CD14-positive monocyte (primary cell): Measurements from ENCODE around the gene PANX3. TPM values are rescaled to one million over a fixed set of nuclear protein-coding genes. Genes with fewer than 3 reads are reported as not detected.

Experiments used
- DNase-seq, 3 donors: peaks; one replicate each; pipeline ENCODE4 v3.0.0-alpha.2; 2011 to 2022
- H2AFZ ChIP-seq: 2 replicates; pipeline ENCODE4 v1.6.0; 2012; ENCODE audit warnings: mild to moderate bottlenecking, low read depth, low read length, inconsistent platforms; ENCODE audit not compliant: insufficient read depth, poor library complexity, severe bottlenecking
- H3K27ac ChIP-seq, 2 donors: 1 replicate in 1 of 2; 2 replicates in 1 of 2; pipeline ENCODE4 v1.5.1; 2012 to 2013; ENCODE audit warnings: low read length in 2 of 2, control low read depth in 1 of 2, inconsistent platforms in 1 of 2, low read depth in 1 of 2, mild to moderate bottlenecking in 1 of 2
- H3K27me3 ChIP-seq, 2 donors: one replicate each; pipeline versions ENCODE4 v1.6.0 to v1.6.1; 2011 to 2013; ENCODE audit warnings: low read length in 2 of 2; ENCODE audit not compliant: control insufficient read depth in 2 of 2, insufficient read depth in 2 of 2
- H3K36me3 ChIP-seq, 2 donors: replicated peaks in 1 of 2; 1 replicate in 1 of 2; 2 replicates in 1 of 2; pipeline versions ENCODE4 v1.5.1 to v1.6.1; 2012 to 2013; ENCODE audit warnings: low read length in 2 of 2, control low read depth in 1 of 2, inconsistent platforms in 1 of 2, mild to moderate bottlenecking in 1 of 2; ENCODE audit not compliant: insufficient read depth in 2 of 2, control insufficient read depth in 1 of 2
- H3K4me1 ChIP-seq, 2 donors: 1 replicate in 1 of 2; 2 replicates in 1 of 2; pipeline versions ENCODE4 v1.5.1 to v1.6.1; 2012 to 2013; ENCODE audit warnings: low read length in 2 of 2, control low read depth in 1 of 2, inconsistent platforms in 1 of 2, mild to moderate bottlenecking in 1 of 2, moderate library complexity in 1 of 2; ENCODE audit not compliant: insufficient read depth in 2 of 2, control insufficient read depth in 1 of 2
- H3K4me2 ChIP-seq: replicated peaks from 2 replicates; pipeline ENCODE3; 2012; ENCODE audit warnings: low read length, moderate library complexity, mild to moderate bottlenecking; ENCODE audit not compliant: poor library complexity, severe bottlenecking; ENCODE audit errors: extremely low read depth
- H3K4me3 ChIP-seq, 3 experiments: fragments of 200-600 bp in 1 of 3; sonication (generic) in 1 of 3; replicated peaks in 1 of 3; 1 replicate in 2 of 3; 2 replicates in 1 of 3; pipeline ENCODE4 v1.5.1; 2011 to 2013; ENCODE audit warnings: low read length in 3 of 3, mild to moderate bottlenecking in 3 of 3, control low read depth in 2 of 3, low read depth in 2 of 3, inconsistent platforms in 1 of 3, moderate library complexity in 1 of 3
- H3K79me2 ChIP-seq: 2 replicates; pipeline ENCODE4 v1.6.0; 2012; ENCODE audit warnings: mild to moderate bottlenecking, control low read depth, inconsistent platforms, low read length, moderate library complexity; ENCODE audit not compliant: insufficient read depth
- H3K9ac ChIP-seq: 2 replicates; pipeline ENCODE4 v1.6.0; 2017; ENCODE audit warnings: low read length, mild to moderate bottlenecking; ENCODE audit not compliant: insufficient read depth, poor library complexity, severe bottlenecking
- H3K9me3 ChIP-seq, 2 donors: replicated peaks in 1 of 2; 1 replicate in 1 of 2; 2 replicates in 1 of 2; pipeline versions ENCODE4 v1.5.1 to v1.6.1; 2012 to 2013; ENCODE audit warnings: low read length in 2 of 2, control low read depth in 1 of 2; ENCODE audit not compliant: control insufficient read depth in 1 of 2, insufficient read depth in 1 of 2
- H4K20me1 ChIP-seq: 2 replicates; pipeline ENCODE4 v1.6.0; 2012; ENCODE audit warnings: mild to moderate bottlenecking, low read length, control low read depth, moderate library complexity; ENCODE audit not compliant: insufficient read depth
- H3K27ac Mint-ChIP-seq, 7 donors: one replicate each; pipeline ENCODE4 v1.8.0; 2020; ENCODE audit warnings: mild to moderate bottlenecking in 7 of 7, mixed read lengths in 7 of 7, moderate library complexity in 6 of 7, inconsistent platforms in 2 of 7
- H3K27me3 Mint-ChIP-seq, 3 donors: one replicate each; pipeline ENCODE4 v1.8.0; 2021 to 2022; ENCODE audit warnings: low read depth in 3 of 3, mild to moderate bottlenecking in 3 of 3, mixed read lengths in 3 of 3, moderate library complexity in 3 of 3, inconsistent platforms in 1 of 3
- H3K36me3 Mint-ChIP-seq, 2 donors: one replicate each; pipeline ENCODE4 v1.8.0; 2020; ENCODE audit warnings: mixed read lengths in 2 of 2, inconsistent platforms in 1 of 2, mild to moderate bottlenecking in 1 of 2
- H3K4me1 Mint-ChIP-seq: one replicate; pipeline ENCODE4 v1.8.0; 2020; ENCODE audit warnings: mild to moderate bottlenecking, mixed read lengths
- H3K4me3 Mint-ChIP-seq, 2 donors: one replicate each; pipeline ENCODE4 v1.8.0; 2020; ENCODE audit warnings: mild to moderate bottlenecking in 2 of 2, mixed read lengths in 2 of 2, moderate library complexity in 1 of 2
- H3K9me3 Mint-ChIP-seq, 7 donors: one replicate each; pipeline ENCODE4 v1.8.0; 2020 to 2022; ENCODE audit warnings: mixed read lengths in 7 of 7, mild to moderate bottlenecking in 6 of 7, moderate library complexity in 6 of 7, inconsistent platforms in 2 of 7
- CTCF ChIP-seq: fragments of 200-600 bp; IDR thresholded peaks from one replicate; pipeline ENCODE4 v1.8.0; 2022; ENCODE audit warnings: antibody characterized with exemption, mild to moderate bottlenecking
- WGBS: methylation state at CpG from one replicate; pipeline ENCODE4 v1.1.5; 2013; ENCODE audit warnings: missing lambda C conversion rate; ENCODE audit not compliant: insufficient coverage; 5-methylcytosine and 5-hydroxymethylcytosine counted together
- intact Hi-C, 2 donors: fragments of 100-400 bp; cut with micrococcal nuclease; formaldehyde crosslinking; loops; one replicate each; pipeline versions ENCODE4 v1.15.0 to v1.15.1; 2023
- polyA plus RNA-seq, 3 donors: library from polyadenylated mRNA; depleted of rRNA in 1 of 3; unstranded in 2 of 3; stranded (reverse) in 1 of 3; fragments of 300-500 nt in 2 of 3; fragments of >200 nt in 1 of 3; fragmentation: Illumina TruSeq in 2 of 3; gene quantifications; 1 replicate in 2 of 3; 2 replicates in 1 of 3; pipeline ENCODE4 v1.2.3, GENCODE V29; 2012 to 2021

The PANX3 gene
- polyA plus RNA-seq, 3 donors, result not detected

GRCh38 chr11:124642628-124643027, 31.4 kb downstream of the PANX3 start:
- H3K36me3 ChIP-seq, result peaks cover 5 to 19% of the 10 kb centered on the region in 2 donors
- Mint-ChIP-seq H3K27me3 (peaks cover 0 to 2% (median 0%) of the 10 kb centered on the region in 3 donors), H3K4me3 (no peak overlapping the region), H3K27ac (no peak overlapping the region), H3K9me3 (peaks cover 0 to 7% (median 2%) of the 10 kb centered on the region in 7 donors), H3K36me3 (peaks cover 13 to 16% of the 10 kb centered on the region in 2 donors), H3K4me1 (peaks cover 6% of the 10 kb centered on the region)
- H3K27ac ChIP-seq, result no peak overlapping the region
- WGBS, result 100% methylated on average over 1 of the region's 3 CpGs
- intact Hi-C loops, result no loop called here
- peaks cover 5 to 8% of the 10 kb centered on the region in 2 donors for H3K4me1 ChIP-seq
- H4K20me1 ChIP-seq, result no peaks in the 10 kb centered on the region
- DNase-seq, result no peak
- peaks cover 0 to 3% of the 10 kb centered on the region in 2 donors for H3K9me3 ChIP-seq
- no peaks in the 10 kb centered on the region for H3K27me3 ChIP-seq
- no peak overlapping the region for H3K4me2 ChIP-seq
- no peak overlapping the region for H3K9ac ChIP-seq
- no peak for TF ChIP-seq CTCF
- H3K79me2 ChIP-seq, result no peaks in the 10 kb centered on the region
- H3K4me3 ChIP-seq, result no peak overlapping the region
- no peak overlapping the region for H2AFZ ChIP-seq

- H3K9ac ChIP-seq, result no peak overlapping the region
- no peak overlapping the region for H2AFZ ChIP-seq
- H3K36me3 ChIP-seq, result peaks cover 3 to 14% of the 10 kb centered on the region in 2 donors
- Mint-ChIP-seq H3K4me1 (peaks cover 6% of the 10 kb centered on the region), H3K36me3 (peaks cover 10 to 13% of the 10 kb centered on the region in 2 donors), H3K4me3 (no peak overlapping the region), H3K27me3 (peaks cover 0 to 2% (median 0%) of the 10 kb centered on the region in 3 donors), H3K27ac (peak overlapping the region in 1 of 7 donors; percentile 1), H3K9me3 (peaks cover 0 to 7% (median 2%) of the 10 kb centered on the region in 7 donors)
- H4K20me1 ChIP-seq, result no peaks in the 10 kb centered on the region
- DNase-seq, result no peak
- peaks cover 0 to 3% of the 10 kb centered on the region in 2 donors for H3K9me3 ChIP-seq
- 95% methylated on average over 2 of the region's 10 CpGs for WGBS
- TF ChIP-seq CTCF, result no peak
- no peaks in the 10 kb centered on the region for H3K79me2 ChIP-seq
- no peaks in the 10 kb centered on the region for H3K27me3 ChIP-seq
- no peak overlapping the region for H3K4me3 ChIP-seq
- intact Hi-C loops, result no loop called here
- no peak overlapping the region for H3K4me2 ChIP-seq
- peaks cover 5 to 8% of the 10 kb centered on the region in 2 donors for H3K4me1 ChIP-seq
- no peak overlapping the region for H3K27ac ChIP-seq
Observed at GRCh38 chr11:124643042-124643604, 31.9 kb downstream of the PANX3 start.
